K562 treated with DMSO at 1 percent for 48 hours (cell line): ENCODE measurements around the gene SOS1. TPM values are rescaled to one million over a fixed set of nuclear protein-coding genes. Genes with fewer than 3 reads are reported as not detected.

Source experiments
- total RNA-seq: library from RNA; unstranded; fragments of 300-600 nt; gene quantifications from 2 replicates; pipeline ENCODE4 v1.2.3, GENCODE V29; 2022; ENCODE audit warnings: low replicate concordance; ENCODE audit errors: extremely low read depth

Gene SOS1
- total RNA-seq: not detected in 2 replicates

GRCh38 chr2:39120771-39121522 is at the start of gene SOS1:
Gene SOS1 (minus strand): TSS chr2:39121051. CDS start chr2:39120422, 629 bp downstream.

Other genes starting within 250 kb of the SOS1 start
- not detected in 2 replicates for gene DHX57, start 245.1 kb downstream of the SOS1 start, total RNA-seq
- not detected in 2 replicates for gene MORN2, start 245.1 kb downstream of the SOS1 start, total RNA-seq
- not detected in 2 replicates for gene ARHGEF33, start 231.2 kb downstream of the SOS1 start, total RNA-seq
- not detected in 2 replicates for gene CDKL4, start 122.9 kb upstream of the SOS1 start, total RNA-seq